ENCODE measurements around the gene CCDC171.
"Not testable (repeated sequence)": the region's sequence is repeated elsewhere in the genome, so short reads cannot be mapped to it uniquely, and the experiment has no call there.

Gene CCDC171

GRCh38 chr9:15552636-15553527, at the start of gene CCDC171:
TSS of gene CCDC171 (plus strand) at chr9:15553043. CDS start at chr9:15564089, 11,046 bp downstream.
- DNase-seq, result peak; percentile 87

DNA sequence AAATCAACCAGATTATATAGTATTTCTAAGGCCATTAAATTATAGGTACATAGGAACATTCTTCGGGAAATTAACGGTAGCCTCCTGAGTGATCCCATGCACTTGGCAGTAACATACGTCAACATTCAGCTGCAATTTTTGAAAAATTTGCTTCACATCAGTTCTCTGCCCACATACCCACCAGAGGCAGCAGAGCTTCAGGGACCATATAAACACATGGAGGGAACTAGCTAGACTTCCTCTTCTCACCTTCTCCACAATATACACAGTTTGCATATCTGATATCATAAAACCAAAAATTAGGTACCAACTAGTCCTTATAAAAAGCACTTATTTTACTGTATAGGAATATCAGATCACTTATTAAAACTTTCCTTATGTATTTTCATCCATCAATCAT, 46.9 kb upstream of the CCDC171 start:
- DNase-seq, result no peak

GRCh38 chr9:15509931-15510788, 42.7 kb upstream of the CCDC171 start:
- DNase-seq, result peak; percentile 65

GRCh38 chr9:15510789-15511575, 41.9 kb upstream of the CCDC171 start, which contains the start of gene PSIP1:
TSS of gene PSIP1 (minus strand) at chr9:15510970. CDS start at chr9:15510188, 782 bp downstream.
- peak; percentile 82 for DNase-seq

- no peak for DNase-seq
These were observed 40.6 kb upstream of the CCDC171 start for GRCh38 chr9:15512204-15512603.

GRCh38 chr9:15512889-15513288, 40.0 kb upstream of the CCDC171 start:
- no peak for DNase-seq

GRCh38 chr9:15513335-15513734, 39.5 kb upstream of the CCDC171 start:
- no peak for DNase-seq

DNA sequence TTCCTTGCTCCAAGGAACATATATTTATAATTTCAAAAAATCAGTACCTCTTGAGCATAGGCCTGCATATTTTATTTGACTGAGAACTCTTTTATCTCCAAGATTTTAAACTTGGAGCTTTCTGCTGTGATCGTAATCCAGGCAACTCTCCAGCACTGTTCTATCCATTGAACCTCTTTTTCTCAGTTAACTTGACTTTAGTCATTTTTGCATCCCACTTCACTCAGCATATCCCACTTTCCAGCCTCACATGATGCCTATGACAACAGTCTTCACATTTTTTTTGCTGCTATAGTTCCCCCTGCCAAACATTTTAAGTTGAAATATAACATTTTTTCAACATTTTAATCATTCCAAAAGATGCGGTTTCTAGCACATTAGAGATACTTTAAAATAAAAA, 33.0 kb upstream of the CCDC171 start:
- DNase-seq, result no peak

GRCh38 chr9:15521254-15521653, 31.6 kb upstream of the CCDC171 start:
- no peak for DNase-seq

- no peak for DNase-seq
These were observed 30.6 kb upstream of the CCDC171 start for GRCh38 chr9:15522130-15522755.

DNA sequence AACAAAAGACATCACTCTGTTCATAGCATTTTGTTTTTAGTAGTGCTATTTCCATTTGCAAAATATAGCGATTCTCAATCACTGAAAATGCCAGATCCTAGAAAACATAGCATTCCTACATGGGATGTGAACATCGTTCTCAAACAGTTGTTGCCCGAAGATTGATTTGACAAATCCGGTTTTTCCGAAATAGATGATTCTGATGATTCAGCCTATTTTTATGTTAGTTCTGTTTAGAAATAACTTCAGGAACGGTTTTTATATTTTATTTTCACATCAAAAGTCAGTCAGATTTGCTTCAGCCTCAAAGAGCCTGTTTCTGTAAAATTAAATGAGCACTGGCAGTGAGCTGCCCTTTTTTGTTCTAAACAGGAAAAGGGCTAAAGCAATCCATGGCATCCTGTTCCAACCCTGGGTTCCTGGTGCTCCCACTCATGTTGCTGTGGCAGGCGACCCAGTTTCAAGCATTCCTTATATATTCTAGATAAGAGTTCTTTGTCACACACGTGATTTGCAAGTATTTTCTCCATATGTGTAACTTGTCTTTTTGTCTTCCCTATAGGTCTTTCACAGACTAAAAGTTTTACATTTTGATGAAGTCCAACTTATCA, 27.9 kb upstream of the CCDC171 start:
- DNase-seq, result no peak

- DNase-seq, result no peak
These were observed 26.9 kb upstream of the CCDC171 start for GRCh38 chr9:15525958-15526357.

- DNase-seq, result not testable (repeated sequence)
These were observed 25.8 kb upstream of the CCDC171 start for GRCh38 chr9:15527035-15527434.

GRCh38 chr9:15529566-15530324, 23.1 kb upstream of the CCDC171 start:
- no peak for DNase-seq

DNA sequence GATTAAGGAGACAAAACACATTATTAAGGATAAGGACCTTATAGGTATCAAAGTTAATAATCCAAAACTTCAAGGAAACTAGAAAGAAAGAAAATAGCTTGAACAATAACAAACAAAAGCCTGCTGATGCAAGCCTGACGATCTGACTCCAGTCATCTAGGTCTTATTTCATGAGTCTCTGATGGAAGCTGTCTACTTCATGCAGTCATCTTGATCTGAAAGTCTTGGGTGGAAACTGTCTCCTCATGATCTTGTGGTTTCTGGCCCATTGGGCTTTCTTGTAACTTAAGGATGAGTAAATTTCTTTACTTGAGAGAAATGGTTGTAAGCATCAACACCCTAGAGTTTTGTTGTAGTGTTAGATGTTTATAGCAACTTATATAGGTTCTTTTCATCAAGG, 21.5 kb upstream of the CCDC171 start:
- DNase-seq, result no peak

- DNase-seq, result no peak
These were observed 11.0 kb upstream of the CCDC171 start for GRCh38 chr9:15541872-15542271.

DNA sequence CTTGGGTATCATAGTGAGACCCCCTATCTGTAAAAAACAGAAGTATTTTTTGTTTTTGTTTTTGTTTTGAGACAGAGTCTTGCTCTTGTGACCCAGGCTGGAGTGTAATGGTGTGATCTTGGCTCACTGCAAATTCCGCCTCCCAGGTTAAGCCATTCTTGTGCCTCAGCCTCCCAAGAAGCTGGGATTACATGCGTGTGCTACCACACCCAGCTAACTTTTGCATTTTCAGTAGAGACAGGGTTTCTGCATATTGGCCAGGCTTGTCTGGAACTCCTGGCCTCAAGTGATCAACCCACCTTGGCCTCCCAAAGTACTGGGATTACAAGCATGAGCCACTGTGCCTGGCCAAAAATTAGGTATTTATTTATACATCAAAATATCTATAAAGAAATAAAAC, 10.2 kb upstream of the CCDC171 start:
- DNase-seq, result no peak

- no peak for DNase-seq
These were observed 9.6 kb upstream of the CCDC171 start for GRCh38 chr9:15543047-15543813.

- DNase-seq, result no peak
These were observed 3.2 kb upstream of the CCDC171 start for GRCh38 chr9:15549611-15550010.

GRCh38 chr9:15553528-15553898, 670 bp downstream of the CCDC171 start:
- DNase-seq, result no peak

Measured in CD4-positive, alpha-beta T cell treated with Interleukin-15 for 1 hour (primary cell).